HCT116 (cell line): Measurements from ENCODE around the gene KLK8. TPM values are rescaled to one million over a fixed set of nuclear protein-coding genes. Genes with fewer than 3 reads are reported as not detected.

Experiments used
- ATAC-seq: fragments of 200-7000 bp; cut with Tn5 transposase; 2 replicates; pipeline ENCODE4 v1.9.1; 2020; ENCODE audit warnings: mild to moderate bottlenecking, moderate library complexity
- BruUV-seq: library from RNA; stranded (reverse); fragments of 400-500 nt; replicated peaks from 2 replicates; lab custom pipeline; 2021; lab: Mats Ljungman, UMichigan
- CTCF ChIA-PET: fragments of 300-600 bp; sonication (Branson Sonifier 250); formaldehyde crosslinking; loops from one replicate; lab custom pipeline; 2021; ENCODE audit warnings: antibody characterized with exemption; lab: Charles Lee
- POLR2A ChIA-PET: fragments of 300-600, 350-600 bp; sonication (Branson Sonifier 250); formaldehyde crosslinking; loops from one replicate; lab custom pipeline; 2021; ENCODE audit warnings: antibody characterized with exemption; lab: Charles Lee
- RAD21 ChIA-PET, 2 experiments: fragments of 300-600 bp; sonication (Branson Sonifier 250); formaldehyde crosslinking; loops; one replicate each; lab custom pipeline; 2023; ENCODE audit warnings: low total read pairs in 2 of 2; ENCODE audit not compliant: uncharacterized antibody in 2 of 2, unreplicated experiment in 2 of 2, low non-redundant PET in 1 of 2; lab: Charles Lee
- DNase-seq: peaks from one replicate; pipeline ENCODE4 v3.0.0-alpha.2; 2010; ENCODE audit warnings: low read depth, low spot score
- H2AFZ ChIP-seq: fragments of 200-600 bp; shearing (Covaris generic), sonication (generic); 2 replicates; pipeline ENCODE4 v1.6.1; 2017; ENCODE audit warnings: low read depth, mixed run types, mixed read lengths, antibody characterized with exemption, low read length; ENCODE audit not compliant: poor library complexity, severe bottlenecking
- H3K27ac ChIP-seq: 2 replicates; pipeline ENCODE4 v1.5.1; 2012; ENCODE audit warnings: low read depth, low read length
- H3K27me3 ChIP-seq: fragments of 200-600 bp; sonication (generic); 2 replicates; pipeline ENCODE4 v1.6.1; 2016; ENCODE audit warnings: mixed run types, low read length, mixed read lengths; ENCODE audit not compliant: insufficient read depth
- H3K36me3 ChIP-seq, 2 experiments: fragments of 200-500 bp in 1 of 2; fragments of 200-600 bp in 1 of 2; sonication (Bioruptor generic) in 1 of 2; sonication (generic) in 1 of 2; 2 replicates each; pipeline versions ENCODE4 v1.5.1 to v1.6.1; 2014 to 2016; ENCODE audit warnings: low read length in 2 of 2, inconsistent platforms in 1 of 2, mixed read lengths in 1 of 2, mixed run types in 1 of 2; ENCODE audit not compliant: insufficient read depth in 2 of 2, control insufficient read depth in 1 of 2
- H3K4me1 ChIP-seq, 2 experiments: fragments of 200-600 bp in 1 of 2; sonication (generic) in 1 of 2; 2 replicates each; pipeline versions ENCODE4 v1.5.1 to v1.6.1; 2012 to 2017; ENCODE audit warnings: low read length in 2 of 2, inconsistent platforms in 1 of 2, mild to moderate bottlenecking in 1 of 2, mixed read lengths in 1 of 2, mixed run types in 1 of 2, moderate library complexity in 1 of 2; ENCODE audit not compliant: insufficient read depth in 2 of 2, control insufficient read depth in 1 of 2
- H3K4me2 ChIP-seq: fragments of 200-600 bp; sonication (generic); 2 replicates; pipeline ENCODE4 v1.6.1; 2017; ENCODE audit warnings: mixed run types, low read length, mixed read lengths
- H3K4me3 ChIP-seq, 2 experiments: fragments of 200-600 bp in 1 of 2; sonication (generic) in 1 of 2; replicated peaks in 1 of 2; 2 replicates each; pipeline ENCODE4 v1.5.1; 2011 to 2016; ENCODE audit warnings: low read length in 2 of 2, control low read depth in 1 of 2, low read depth in 1 of 2, mild to moderate bottlenecking in 1 of 2, mixed read lengths in 1 of 2, mixed run types in 1 of 2
- H3K79me2 ChIP-seq: fragments of 200-600 bp; sonication (generic); 2 replicates; pipeline ENCODE4 v1.6.1; 2017; ENCODE audit warnings: mild to moderate bottlenecking, mixed run types, low read length, moderate library complexity, mixed read lengths; ENCODE audit not compliant: insufficient read depth
- H3K9ac ChIP-seq: fragments of 200-600 bp; sonication (generic); 2 replicates; pipeline ENCODE4 v1.6.1; 2016; ENCODE audit warnings: low read length, mixed read lengths
- H3K9me2 ChIP-seq: fragments of 200-600 bp; sonication (generic), shearing (Covaris generic); 2 replicates; pipeline ENCODE4 v1.6.1; 2017; ENCODE audit warnings: mixed run types, mild to moderate bottlenecking, moderate library complexity; ENCODE audit not compliant: insufficient read depth
- H3K9me3 ChIP-seq, 2 experiments: fragments of 200-500 bp in 1 of 2; fragments of 200-600 bp in 1 of 2; sonication (Bioruptor generic) in 1 of 2; sonication (generic) in 1 of 2; 2 replicates each; pipeline ENCODE4 v1.6.1; 2014 to 2017; ENCODE audit warnings: low read length in 2 of 2, mixed read lengths in 2 of 2, inconsistent platforms in 1 of 2, low read depth in 1 of 2, mild to moderate bottlenecking in 1 of 2, mixed run types in 1 of 2, moderate library complexity in 1 of 2; ENCODE audit not compliant: control insufficient read depth in 1 of 2, insufficient read depth in 1 of 2
- H4K20me1 ChIP-seq: fragments of 200-600 bp; sonication (generic), shearing (Covaris generic); 2 replicates; pipeline ENCODE4 v1.6.1; 2017; ENCODE audit warnings: mixed run types, mild to moderate bottlenecking, moderate library complexity; ENCODE audit not compliant: insufficient read depth
- EGR1 ChIP-seq: IDR thresholded peaks from 2 replicates; pipeline ENCODE4 v1.6.1; 2012; ENCODE audit warnings: low read depth
- FOSL1 ChIP-seq: IDR thresholded peaks from 2 replicates; pipeline ENCODE4 v1.6.1; 2012; ENCODE audit warnings: low read depth
- JUND ChIP-seq: IDR thresholded peaks from 2 replicates; pipeline ENCODE4 v1.6.1; 2012
- SIN3A ChIP-seq: IDR thresholded peaks from 2 replicates; pipeline ENCODE4 v1.6.1; 2012; ENCODE audit warnings: low read depth
- ZNF274 ChIP-seq: fragments of 200-500 bp; sonication (Bioruptor generic); IDR thresholded peaks from 2 replicates; pipeline ENCODE4 v1.6.1; 2014; ENCODE audit warnings: mild to moderate bottlenecking, low read depth, low read length, inconsistent platforms
- intact Hi-C: fragments of 100-400 bp; cut with micrococcal nuclease; formaldehyde crosslinking; loops from 2 replicates; pipeline ENCODE4 v1.10.0; 2022
- total RNA-seq: library from RNA; stranded (reverse); gene quantifications from one replicate; pipeline ENCODE4 v1.2.1, GENCODE V29; 2021; ENCODE audit not compliant: unreplicated experiment

KLK8 gene
- total RNA-seq, 1 experiment from 2014 or later, result 92.8 TPM

GRCh38 chr19:50981587-50982146 is 19.7 kb downstream of the KLK8 start:
- H3K4me2 ChIP-seq, result 0 out of 2 replicates have a peak overlapping the region, but pooled peaks have one; percentile 27
- intact Hi-C loops, result no loop called here
- BruUV-seq, result no TSS peak
- no peaks in the 10 kb centered on the region for H3K9me3 ChIP-seq
- RAD21 ChIA-PET, result no interaction called here
- peaks cover 32 to 60% of the 10 kb centered on the region in 2 experiments for H3K4me1 ChIP-seq
- H3K36me3 ChIP-seq, result no peaks in the 10 kb centered on the region
- H3K9ac ChIP-seq, result no peak overlapping the region
- H3K79me2 ChIP-seq, result no peaks in the 10 kb centered on the region
- no peak overlapping the region for H3K4me3 ChIP-seq
- no peak for DNase-seq
- CTCF ChIA-PET, result no interaction called here
- POLR2A ChIA-PET, result no interaction called here
- no peaks in the 10 kb centered on the region for H3K27me3 ChIP-seq
- ATAC-seq, result no peak
- H4K20me1 ChIP-seq, result no peaks in the 10 kb centered on the region
- no peak overlapping the region; the same call in 1 of the 2 replicates for H3K27ac ChIP-seq
- no peak overlapping the region for H2AFZ ChIP-seq
- no peaks in the 10 kb centered on the region for H3K9me2 ChIP-seq
- TF ChIP-seq ZNF274, result no peak

- RAD21 ChIA-PET, result no interaction called here
- POLR2A ChIA-PET, result no interaction called here
- CTCF ChIA-PET, result interaction anchor here (0.9 kb wide), 1 partner anchor 19 kb away, joined by 4 read pairs; no protein-coding TSS in a partner anchor
Observed at GRCh38 chr19:50980208-50980607, 21.2 kb downstream of the KLK8 start.

More at GRCh38 chr19:50980208-50980607, 21.2 kb downstream of the KLK8 start:
- Histone ChIP-seq H3K9me3 (no peaks in the 10 kb centered on the region), H3K36me3 (no peaks in the 10 kb centered on the region), H3K4me1 (peaks cover 39 to 74% of the 10 kb centered on the region in 2 experiments), H3K27ac (no peak overlapping the region), H4K20me1 (no peaks in the 10 kb centered on the region), H3K9ac (no peak overlapping the region), H3K79me2 (no peaks in the 10 kb centered on the region), H3K27me3 (no peaks in the 10 kb centered on the region)
- intact Hi-C loops, result no loop called here
- TF ChIP-seq EGR1 (no peak), SIN3A (no peak), FOSL1 (no peak), JUND (no peak)
- TF ChIP-seq, all 23 proteins: peak for 0
- DNase-seq (no peak), ATAC-seq (no peak)
- Histone ChIP-seq H2AFZ (no peak overlapping the region), H3K9me2 (no peaks in the 10 kb centered on the region), H3K4me2 (no peak overlapping the region), H3K4me3 (no peak overlapping the region)
- BruUV-seq, result no TSS peak
